Fibroblast of the conjunctiva (primary cell): ENCODE measurements around the gene ATP2A1.
"Not testable (repeated sequence)": the region's sequence is repeated elsewhere in the genome, so short reads cannot be mapped to it uniquely, and the experiment has no call there.

Experiments used
- DNase-seq: peaks from one replicate; pipeline ENCODE4 v3.0.0-alpha.2; 2010; ENCODE audit warnings: low read depth

The ATP2A1 gene

DNA sequence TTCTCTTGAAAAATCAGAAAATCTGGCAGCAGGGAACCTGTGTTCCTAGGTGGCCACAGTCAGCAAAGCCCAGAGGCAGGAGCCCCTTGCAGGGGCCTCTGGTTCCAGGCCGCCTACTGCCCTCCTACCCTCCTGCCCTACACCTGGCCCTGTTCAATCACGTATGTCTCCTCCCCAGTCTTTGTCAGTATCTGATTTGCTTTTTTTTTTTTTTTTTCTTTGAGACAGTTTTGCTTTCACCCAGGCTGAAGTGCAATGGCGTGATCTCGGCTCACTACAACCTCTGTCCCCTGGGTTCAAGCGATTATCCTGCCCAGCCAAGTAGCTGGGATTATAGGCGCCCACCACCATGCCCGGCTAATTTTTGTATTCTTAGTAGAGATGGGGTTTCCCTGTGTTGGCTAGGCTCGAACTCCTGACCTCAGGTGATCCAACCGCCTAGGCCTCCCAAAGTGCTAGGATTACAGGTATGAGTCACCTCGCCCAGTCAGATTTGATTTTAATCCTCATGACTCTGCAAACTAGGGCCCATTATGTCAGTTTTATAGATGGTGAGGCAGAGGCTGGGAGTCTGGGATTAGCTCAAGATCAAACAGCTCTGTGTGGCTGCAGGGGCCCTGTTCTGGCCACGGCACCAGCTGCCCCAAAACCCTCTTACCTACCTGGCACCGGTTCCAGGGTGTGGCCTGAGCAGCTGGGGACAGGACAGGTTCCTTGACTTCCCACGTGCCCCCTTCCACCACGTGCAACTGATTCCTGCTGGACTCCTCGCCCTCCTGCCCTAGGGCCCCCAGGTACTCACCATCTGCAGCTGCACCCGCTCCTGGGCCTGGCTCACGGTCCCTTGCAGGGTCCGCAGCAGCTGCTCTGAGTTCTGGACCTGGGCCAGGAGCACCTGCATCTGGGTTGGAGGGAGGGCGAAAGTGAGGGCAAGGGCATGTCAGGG, 32.1 kb downstream of the ATP2A1 start:
- no peak for DNase-seq

DNA sequence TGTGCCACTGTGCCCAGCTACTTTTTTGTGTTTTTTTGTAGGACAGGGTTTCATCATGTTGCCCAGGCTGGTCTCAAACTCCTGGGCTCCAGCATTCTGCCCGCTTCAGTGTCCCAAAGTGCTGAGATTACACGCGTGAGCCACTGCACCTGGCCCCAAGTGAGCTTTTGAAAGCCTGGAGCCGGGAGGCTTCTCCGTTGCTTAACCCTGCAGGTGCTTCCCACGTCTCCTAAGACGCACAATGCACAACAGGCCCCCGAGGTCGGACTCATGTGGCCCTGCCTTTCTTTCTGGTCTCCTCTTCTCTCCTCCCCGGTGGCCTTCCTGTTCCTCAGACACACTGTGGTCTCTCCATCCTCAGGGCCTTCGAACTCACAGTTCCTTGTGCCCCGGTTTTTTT, 34.3 kb downstream of the ATP2A1 start:
- no peak for DNase-seq

DNA sequence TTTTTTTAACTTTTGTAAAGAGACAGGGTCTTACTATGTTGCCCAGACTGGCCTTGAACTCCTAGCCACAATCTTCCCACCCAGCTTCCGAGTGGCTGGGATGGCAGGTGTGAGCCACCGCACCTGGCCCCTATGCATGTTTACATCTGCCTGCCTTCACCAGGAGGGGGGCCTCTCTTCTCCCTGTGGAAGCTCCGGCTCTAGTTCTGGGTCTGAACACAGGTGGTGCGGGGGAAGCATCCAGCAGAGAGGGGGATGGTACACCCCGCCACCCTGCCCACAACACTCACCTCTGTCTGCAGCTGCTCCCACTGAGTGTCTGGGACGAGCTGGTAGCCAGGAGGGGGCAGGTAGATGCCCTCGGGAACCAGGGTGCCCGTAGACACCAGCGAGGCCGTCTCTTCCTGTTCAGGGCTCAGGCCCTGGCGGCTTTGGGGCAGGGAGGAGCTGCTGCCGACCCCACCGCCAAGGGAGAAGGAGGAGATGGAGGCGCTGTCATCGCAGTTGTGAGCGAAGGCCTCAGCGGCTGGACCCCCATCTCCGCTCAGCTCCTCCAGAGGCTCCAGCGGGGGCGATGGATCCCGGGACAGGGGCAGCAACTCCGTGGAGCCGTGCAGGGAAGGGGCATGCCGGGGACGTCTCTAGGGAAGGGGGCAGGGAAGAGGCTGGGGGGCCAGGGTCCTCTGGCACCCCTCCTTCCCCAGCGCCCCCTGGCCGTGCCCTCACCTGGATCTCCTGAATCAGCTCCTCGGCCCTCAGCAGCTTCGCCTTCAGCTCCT, 35.8 kb downstream of the ATP2A1 start:
- no peak for DNase-seq

DNA sequence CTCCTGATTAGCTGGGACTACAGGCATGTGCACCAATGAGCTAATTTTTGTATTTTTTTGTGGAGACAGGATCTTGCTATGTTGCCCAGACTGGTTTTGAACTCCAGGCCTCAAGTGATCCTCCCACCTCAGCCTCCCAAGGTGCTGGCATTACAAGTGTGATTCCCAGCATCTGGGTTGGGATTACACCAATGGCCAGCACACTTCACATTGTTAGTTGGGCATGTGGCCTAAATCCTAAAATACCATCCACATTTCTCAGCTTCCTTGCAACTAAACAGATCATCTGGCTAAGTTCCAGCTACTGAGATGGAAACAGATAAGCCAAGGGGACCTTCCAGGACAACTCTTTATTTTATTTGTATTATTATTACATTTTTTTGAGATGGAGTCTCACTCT, 36.9 kb downstream of the ATP2A1 start:
- DNase-seq: peak; percentile 4

DNA sequence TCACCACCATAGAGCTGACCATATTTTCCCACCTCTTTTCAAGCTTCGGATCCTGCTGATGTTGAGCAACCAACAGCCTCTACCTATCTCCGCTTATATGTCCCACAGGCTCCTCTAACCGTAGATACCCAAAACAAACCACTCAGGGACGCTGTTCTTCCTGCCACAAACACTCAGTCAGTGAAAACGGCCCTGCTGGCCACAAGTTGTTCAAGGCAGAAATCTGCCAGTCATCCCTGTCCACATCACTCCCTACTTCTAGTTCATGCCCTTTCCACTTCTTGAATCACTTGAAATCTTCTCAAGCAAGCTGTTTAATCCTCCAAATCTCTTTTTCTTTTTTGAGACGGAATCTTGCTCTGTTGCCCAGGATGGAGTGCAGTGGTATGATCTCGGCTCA, 38.8 kb downstream of the ATP2A1 start:
- no peak for DNase-seq

DNA sequence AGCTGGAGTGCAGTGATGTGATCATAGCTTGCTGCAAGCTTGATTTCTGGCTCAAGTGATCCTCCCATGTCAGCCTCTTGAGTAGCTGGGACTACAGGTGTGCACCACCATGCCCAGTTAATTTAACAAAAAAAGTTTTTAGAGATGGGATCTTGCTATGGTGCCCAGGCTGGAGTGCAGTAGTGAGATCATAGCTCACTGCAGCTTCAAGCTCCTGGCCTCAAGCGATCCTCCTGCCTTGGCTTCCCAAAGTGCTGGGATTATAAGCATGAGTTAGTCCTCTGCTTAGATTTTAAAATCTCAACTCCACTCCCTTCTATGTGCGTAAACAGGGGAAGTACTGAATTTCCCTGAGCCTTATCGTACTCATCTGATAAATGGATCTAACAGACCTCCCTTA, 40.4 kb downstream of the ATP2A1 start:
- no peak for DNase-seq

DNA sequence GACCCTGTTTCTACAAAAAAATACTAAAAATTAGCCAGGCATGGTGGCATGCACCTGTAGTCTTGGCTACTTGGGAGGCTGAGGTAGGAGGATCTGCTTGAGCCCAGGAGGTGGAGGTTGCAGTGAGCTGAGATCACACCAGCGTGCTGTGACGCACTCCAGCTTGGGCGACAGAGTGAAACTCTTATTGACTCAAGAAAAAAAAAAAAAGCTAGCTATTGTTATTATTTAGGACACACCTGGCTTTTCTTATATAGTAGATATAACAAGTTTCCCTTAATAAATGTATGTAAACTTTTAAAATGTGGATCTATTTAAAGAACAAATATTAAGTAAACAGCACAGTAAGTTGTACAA, 44.9 kb downstream of the ATP2A1 start:
- DNase-seq: no peak

DNA sequence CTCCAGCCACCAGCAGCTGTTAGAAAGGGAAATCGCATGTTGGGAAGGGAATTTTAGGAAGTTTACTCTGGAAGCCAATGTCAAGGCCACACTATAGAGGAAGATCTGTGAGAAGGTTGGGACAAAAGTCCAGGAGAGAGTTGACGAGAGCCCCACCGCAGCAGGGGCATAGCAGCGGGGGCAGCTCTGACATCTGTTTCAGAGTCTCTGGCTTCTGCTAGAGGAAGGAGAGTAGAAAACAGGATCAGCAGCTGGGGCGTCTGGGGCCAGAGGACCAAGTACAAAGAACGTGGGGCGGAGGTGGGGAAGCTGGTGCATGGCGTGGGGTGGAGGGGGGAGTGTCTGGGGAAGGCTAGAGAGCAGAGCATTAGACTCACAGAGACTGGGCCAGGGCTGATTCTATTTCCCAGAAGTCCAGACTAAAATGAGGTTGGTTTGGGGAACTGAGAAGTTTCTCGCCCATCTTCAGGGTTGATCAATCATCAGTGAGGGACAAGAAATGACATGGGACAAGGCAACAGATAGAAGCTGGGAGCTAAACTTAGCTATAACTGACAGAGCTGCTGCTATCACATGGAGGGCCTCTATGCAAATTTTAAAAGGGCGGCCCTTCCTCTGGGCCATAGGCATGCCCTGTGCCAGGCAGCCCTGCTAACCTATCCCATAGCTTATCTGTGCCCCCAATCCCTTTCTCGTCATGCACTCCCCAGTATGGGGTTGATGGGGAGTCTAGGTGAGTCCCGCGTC, 45.5 kb downstream of the ATP2A1 start:
- no peak for DNase-seq

DNA sequence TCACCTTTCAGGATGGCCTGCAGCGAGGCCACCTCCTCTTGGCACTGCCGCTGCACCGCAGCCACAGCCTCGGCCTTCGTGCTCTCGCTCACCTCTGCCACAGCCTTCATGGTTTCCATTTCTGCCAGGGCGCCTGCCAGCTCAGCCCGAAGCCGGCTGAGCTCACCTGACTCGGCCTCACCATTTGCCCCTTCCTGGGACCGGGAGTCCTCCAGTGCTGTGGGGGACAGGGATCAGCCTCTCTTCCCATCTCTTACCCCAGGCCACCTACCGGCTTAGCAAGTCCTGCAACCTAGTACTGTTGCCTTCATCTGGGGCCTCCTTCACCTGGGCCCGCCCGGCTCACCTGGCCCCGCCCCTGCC, 46.1 kb downstream of the ATP2A1 start:
- no peak for DNase-seq

DNA sequence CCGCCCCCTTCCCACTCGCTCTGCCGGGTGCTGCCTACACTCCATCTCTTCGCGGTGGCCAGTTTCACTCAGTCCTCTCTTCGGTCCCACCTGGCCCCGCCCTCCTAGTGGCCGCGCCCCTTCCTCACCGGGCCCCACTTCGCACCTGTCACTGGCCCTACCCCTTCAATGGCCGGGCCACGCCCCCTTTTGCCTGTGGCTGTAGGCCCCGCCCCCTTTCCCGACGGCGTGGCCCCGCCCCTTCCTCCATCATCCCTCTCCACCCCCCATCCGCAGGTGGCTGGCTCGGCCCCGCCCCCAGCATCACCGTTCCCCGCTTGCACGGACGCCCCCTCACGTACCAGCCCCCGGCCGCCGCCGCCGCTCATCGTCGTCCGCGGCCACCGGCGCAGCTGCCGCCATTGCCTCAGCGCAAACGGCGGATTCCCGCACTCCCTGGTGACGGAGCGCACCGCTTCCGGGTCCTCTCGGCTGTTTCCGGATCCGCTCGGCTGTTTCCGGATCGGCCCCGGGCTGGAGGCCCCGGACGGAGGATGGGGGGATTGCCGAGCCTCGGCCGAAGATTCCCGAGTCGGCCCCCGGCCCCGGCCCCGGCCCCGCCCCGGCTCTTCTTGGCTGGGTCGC, 46.6 kb downstream of the ATP2A1 start, which contains the start of gene RABEP2:
Gene RABEP2 (minus strand): TSS at position 477 of the 624 bp plus-strand sequence. CDS start 75 bp downstream, at position 402.
- peak; percentile 70 for DNase-seq

DNA sequence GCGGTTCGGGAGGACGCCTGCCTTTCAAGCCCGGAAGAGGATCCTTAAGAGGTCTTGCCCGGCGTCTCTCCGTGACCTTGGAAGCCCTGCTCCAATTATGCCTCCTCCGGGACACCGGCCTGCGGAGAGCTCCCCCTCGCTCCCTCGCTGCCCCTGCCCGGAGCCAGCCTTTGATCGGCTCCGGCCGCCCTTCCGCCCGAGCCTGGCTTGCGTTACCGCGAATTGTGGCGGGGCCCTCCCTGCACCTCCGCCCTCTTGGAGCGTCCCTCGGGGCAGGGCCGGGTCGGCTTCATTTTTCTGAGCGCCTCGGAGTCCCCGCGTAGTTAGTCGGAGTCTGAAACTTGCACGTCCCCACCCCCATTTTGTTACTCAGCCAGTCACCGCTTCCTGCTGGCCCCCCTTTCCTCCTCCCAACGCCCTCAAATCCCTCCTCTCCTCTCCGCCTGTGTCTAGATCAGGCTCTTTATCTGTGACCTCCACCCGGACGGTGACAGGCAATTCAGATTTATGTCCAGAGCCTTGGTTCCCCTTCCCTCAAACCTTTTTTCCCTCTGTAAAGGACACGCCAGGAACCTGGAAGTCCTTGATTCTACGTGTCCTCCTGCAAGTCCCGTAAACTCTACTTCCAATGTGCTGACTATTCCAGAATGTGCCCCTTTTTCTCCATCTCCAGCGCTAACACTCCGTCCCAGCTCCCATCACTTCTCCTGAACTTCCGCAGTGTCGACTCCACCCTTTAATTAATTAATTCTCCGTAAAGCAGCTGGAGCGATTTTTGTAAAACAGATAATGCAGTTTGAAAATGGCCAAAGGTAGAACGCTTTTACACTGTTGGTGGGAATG, 47.3 kb downstream of the ATP2A1 start:
- DNase-seq: peak; percentile 75

DNA sequence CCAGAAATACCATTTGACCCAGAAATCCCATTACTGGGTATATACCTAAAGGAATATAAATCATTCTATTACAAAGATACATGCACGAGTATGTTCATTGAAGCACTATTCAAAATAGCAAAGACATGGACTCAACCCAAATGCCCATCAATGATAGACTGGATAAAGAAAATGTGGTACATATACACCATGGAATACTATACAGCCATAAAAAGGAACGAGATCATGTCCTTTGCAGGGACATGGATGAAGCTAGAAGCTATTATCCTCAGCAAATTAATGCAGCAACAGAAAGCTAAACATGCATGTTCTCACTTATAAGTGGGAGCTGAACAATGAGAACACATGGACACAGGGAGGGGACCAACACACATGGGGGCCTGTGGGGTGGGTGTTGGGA, 48.0 kb downstream of the ATP2A1 start:
- DNase-seq: not testable (repeated sequence)

DNA sequence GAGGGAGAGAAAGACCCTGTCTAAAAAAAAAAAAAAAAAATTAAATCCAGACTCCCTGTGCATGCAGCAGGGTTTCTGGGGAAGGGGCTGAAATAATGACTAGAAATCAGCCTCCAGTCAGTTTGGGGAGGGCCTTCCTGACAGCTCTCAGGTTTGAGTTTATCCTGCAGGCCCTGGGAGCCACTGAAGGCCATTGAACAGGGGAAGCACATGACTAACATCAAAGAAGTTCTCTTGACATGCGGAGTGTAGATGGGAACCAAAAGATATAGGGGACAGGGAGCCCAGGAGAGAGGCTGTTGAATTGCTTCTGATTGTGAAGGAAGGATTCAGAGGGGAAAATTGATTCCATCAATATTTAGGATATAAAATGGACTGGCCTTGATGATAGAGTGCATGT, 49.5 kb downstream of the ATP2A1 start:
- DNase-seq: no peak

DNA sequence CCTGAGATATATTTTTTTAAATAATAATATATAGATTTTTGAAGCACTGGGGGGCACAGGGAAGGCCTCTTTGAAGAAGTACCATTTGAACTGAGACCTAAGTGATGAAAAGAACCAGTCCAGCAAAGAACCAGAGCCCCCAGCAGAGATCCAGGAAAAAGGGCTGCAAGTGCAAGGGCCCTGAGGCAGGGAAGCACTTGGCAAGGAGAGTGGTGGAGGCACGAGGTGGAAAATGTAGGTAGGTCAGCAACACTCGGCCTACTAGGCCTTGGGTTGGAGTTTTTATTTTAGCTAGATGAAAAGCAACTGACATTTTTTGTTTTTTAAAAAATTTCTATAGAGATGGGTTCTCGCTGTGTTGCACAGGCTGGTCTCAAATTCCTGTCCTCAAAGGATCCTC, 51.9 kb downstream of the ATP2A1 start:
- DNase-seq: no peak

DNA sequence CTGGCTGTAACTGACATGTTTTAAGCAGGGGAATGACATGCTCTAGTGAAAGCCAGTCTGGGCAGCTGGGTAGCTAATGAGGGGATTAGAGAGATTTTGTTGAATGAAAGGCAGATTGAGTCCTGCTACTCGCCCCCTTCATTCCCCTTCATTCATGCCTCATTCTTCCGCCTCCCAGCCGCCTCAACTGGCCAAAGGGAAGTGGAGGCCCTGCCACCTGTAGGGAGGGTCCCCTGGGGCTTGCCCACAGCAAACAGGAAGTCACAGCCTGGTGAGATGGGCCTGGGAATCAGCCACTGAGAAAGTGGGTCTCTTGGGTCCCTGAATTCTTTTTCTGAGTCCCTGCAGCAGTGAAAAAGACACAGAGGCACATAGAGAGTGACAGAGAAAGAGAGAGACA, 52.4 kb downstream of the ATP2A1 start:
- DNase-seq: no peak

DNA sequence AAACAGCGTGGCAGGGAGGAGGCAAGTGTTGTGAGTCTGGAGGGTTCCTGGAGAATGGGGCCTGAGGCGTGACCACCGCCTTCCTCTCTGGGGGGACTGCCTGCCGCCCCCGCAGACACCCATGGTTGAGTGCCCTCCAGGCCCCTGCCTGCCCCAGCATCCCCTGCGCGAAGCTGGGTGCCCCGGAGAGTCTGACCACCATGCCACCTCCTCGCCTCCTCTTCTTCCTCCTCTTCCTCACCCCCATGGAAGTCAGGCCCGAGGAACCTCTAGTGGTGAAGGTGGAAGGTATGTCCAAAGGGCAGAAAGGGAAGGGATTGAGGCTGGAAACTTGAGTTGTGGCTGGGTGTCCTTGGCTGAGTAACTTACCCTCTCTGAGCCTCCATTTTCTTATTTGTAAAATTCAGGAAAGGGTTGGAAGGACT, 53.5 kb downstream of the ATP2A1 start, which contains the start of gene CD19:
Gene CD19 (plus strand): TSS at position 171 of the 425 bp plus-strand sequence. CDS start 30 bp downstream, at position 201.
- DNase-seq: no peak

DNA sequence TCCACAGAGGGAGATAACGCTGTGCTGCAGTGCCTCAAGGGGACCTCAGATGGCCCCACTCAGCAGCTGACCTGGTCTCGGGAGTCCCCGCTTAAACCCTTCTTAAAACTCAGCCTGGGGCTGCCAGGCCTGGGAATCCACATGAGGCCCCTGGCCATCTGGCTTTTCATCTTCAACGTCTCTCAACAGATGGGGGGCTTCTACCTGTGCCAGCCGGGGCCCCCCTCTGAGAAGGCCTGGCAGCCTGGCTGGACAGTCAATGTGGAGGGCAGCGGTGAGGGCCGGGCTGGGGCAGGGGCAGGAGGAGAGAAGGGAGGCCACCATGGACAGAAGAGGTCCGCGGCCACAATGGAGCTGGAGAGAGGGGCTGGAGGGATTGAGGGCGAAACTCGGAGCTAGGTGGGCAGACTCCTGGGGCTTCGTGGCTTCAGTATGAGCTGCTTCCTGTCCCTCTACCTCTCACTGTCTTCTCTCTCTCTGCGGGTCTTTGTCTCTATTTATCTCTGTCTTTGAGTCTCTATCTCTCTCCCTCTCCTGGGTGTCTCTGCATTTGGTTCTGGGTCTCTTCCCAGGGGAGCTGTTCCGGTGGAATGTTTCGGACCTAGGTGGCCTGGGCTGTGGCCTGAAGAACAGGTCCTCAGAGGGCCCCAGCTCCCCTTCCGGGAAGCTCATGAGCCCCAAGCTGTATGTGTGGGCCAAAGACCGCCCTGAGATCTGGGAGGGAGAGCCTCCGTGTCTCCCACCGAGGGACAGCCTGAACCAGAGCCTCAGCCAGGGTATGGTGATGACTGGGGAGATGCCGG, 54.3 kb downstream of the ATP2A1 start:
- DNase-seq: no peak

DNA sequence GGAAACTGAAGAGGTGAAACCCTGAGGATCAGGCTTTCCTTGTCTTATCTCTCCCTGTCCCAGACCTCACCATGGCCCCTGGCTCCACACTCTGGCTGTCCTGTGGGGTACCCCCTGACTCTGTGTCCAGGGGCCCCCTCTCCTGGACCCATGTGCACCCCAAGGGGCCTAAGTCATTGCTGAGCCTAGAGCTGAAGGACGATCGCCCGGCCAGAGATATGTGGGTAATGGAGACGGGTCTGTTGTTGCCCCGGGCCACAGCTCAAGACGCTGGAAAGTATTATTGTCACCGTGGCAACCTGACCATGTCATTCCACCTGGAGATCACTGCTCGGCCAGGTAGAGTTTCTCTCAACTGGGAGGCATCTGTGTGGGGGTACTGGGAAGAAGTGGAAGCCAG, 54.9 kb downstream of the ATP2A1 start:
- DNase-seq: no peak

DNA sequence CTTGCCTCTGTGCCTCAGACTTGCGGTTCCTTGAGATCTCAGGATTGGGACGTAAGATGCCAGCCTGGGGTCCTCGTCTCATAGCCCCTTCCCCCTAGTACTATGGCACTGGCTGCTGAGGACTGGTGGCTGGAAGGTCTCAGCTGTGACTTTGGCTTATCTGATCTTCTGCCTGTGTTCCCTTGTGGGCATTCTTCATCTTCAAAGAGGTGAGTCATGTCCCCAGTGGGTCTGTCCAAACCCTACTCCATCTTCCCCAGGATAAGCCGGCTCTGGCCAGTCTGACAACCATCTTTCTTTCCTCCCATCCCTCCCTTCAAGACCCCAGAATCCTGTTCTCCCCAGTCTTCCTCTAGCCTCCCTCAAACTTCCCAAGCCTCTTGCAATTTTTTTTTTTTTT, 57.1 kb downstream of the ATP2A1 start:
- no peak for DNase-seq
